HEK293 (cell line): ENCODE measurements around the gene WBP1.

ENCODE experiments used
- CTCF ChIA-PET: fragments of 350-600 bp; formaldehyde crosslinking; extraction: SDS; loops from one replicate; lab custom pipeline; 2021; ENCODE audit warnings: antibody characterized with exemption; lab: Yijun Ruan, JAX
- POLR2A ChIA-PET: fragments of 300-600 bp; formaldehyde crosslinking; extraction: SDS; loops from one replicate; lab custom pipeline; 2020; ENCODE audit warnings: antibody characterized with exemption, inconsistent platforms; lab: Yijun Ruan, JAX
- H3K27ac ChIP-seq: fragments of 200-500 bp; sonication (Bioruptor generic); 2 replicates; pipeline ENCODE4 v1.5.1; 2014; ENCODE audit warnings: low read depth, low read length, control low read depth, inconsistent platforms; ENCODE audit errors: extremely low read depth
- H3K36me3 ChIP-seq, 2 experiments: fragments of 200-500 bp in 1 of 2; sonication (Bioruptor generic) in 1 of 2; 1 replicate in 1 of 2; 2 replicates in 1 of 2; pipeline ENCODE4 v1.5.1; 2014 to 2017; ENCODE audit warnings: inconsistent platforms in 2 of 2, low read length in 2 of 2; ENCODE audit not compliant: control insufficient read depth in 2 of 2, insufficient read depth in 1 of 2
- H3K4me1 ChIP-seq: fragments of 200-500 bp; sonication (Bioruptor generic); 2 replicates; pipeline ENCODE4 v1.5.1; 2014; ENCODE audit warnings: mild to moderate bottlenecking, low read length, inconsistent platforms; ENCODE audit not compliant: control insufficient read depth, insufficient read depth
- H3K4me3 ChIP-seq: 2 replicates; pipeline ENCODE4 v1.5.1; 2011; ENCODE audit warnings: low read depth, mild to moderate bottlenecking, control low read depth, low read length, moderate library complexity
- H3K9me3 ChIP-seq: fragments of 200-500 bp; sonication (Bioruptor generic); 2 replicates; pipeline ENCODE4 v1.5.1; 2014; ENCODE audit warnings: low read depth, low read length, inconsistent platforms; ENCODE audit not compliant: control insufficient read depth, insufficient read depth
- BCL11A ChIP-seq: fragments of 450-650 bp; formaldehyde crosslinking; IDR thresholded peaks from 2 replicates; pipeline ENCODE4 v1.5.1; 2016; ENCODE audit warnings: low read depth, missing biosample characterization, missing genetic modification characterization
- GLIS1 ChIP-seq: fragments of 450-650 bp; formaldehyde crosslinking; IDR thresholded peaks from 2 replicates; pipeline ENCODE4 v1.5.1; 2016; ENCODE audit warnings: missing biosample characterization, missing genetic modification characterization
- GLIS2 ChIP-seq: fragments of 450-650 bp; formaldehyde crosslinking; IDR thresholded peaks from 2 replicates; pipeline ENCODE4 v1.5.1; 2016; ENCODE audit warnings: missing biosample characterization, missing genetic modification characterization
- KLF16 ChIP-seq: fragments of 450-650 bp; formaldehyde crosslinking; IDR thresholded peaks from 2 replicates; pipeline ENCODE4 v1.5.1; 2017; ENCODE audit warnings: missing biosample characterization, missing genetic modification characterization
- KLF17 ChIP-seq: fragments of 450-650 bp; formaldehyde crosslinking; IDR thresholded peaks from 2 replicates; pipeline ENCODE4 v1.5.1; 2016; ENCODE audit warnings: missing biosample characterization, missing genetic modification characterization
- KLF7 ChIP-seq: fragments of 450-650 bp; formaldehyde crosslinking; IDR thresholded peaks from 2 replicates; pipeline ENCODE4 v1.5.1; 2016; ENCODE audit warnings: missing biosample characterization, missing genetic modification characterization, borderline replicate concordance
- KLF8 ChIP-seq: fragments of 450-650 bp; formaldehyde crosslinking; IDR thresholded peaks from 2 replicates; pipeline ENCODE4 v1.5.1; 2016; ENCODE audit warnings: missing biosample characterization, missing genetic modification characterization
- MYNN ChIP-seq: fragments of 450-650 bp; formaldehyde crosslinking; IDR thresholded peaks from 2 replicates; pipeline ENCODE4 v1.5.1; 2016; ENCODE audit warnings: missing biosample characterization, missing genetic modification characterization, borderline replicate concordance
- ZBTB20 ChIP-seq: fragments of 450-650 bp; formaldehyde crosslinking; IDR thresholded peaks from 2 replicates; pipeline ENCODE4 v1.5.1; 2016; ENCODE audit warnings: missing biosample characterization, missing genetic modification characterization
- ZBTB48 ChIP-seq: fragments of 450-650 bp; formaldehyde crosslinking; IDR thresholded peaks from 2 replicates; pipeline ENCODE4 v1.5.1; 2016; ENCODE audit warnings: missing biosample characterization, missing genetic modification characterization
- ZEB2 ChIP-seq: fragments of 450-650 bp; formaldehyde crosslinking; IDR thresholded peaks from 2 replicates; pipeline ENCODE4 v1.5.1; 2016; ENCODE audit warnings: missing biosample characterization, missing genetic modification characterization
- ZFHX2 ChIP-seq: fragments of 450-650 bp; formaldehyde crosslinking; conservative IDR thresholded peaks from 2 replicates; pipeline ENCODE4 v1.5.1; 2016; ENCODE audit warnings: missing biosample characterization, missing genetic modification characterization
- ZIC2 ChIP-seq: fragments of 450-650 bp; formaldehyde crosslinking; IDR thresholded peaks from 2 replicates; pipeline ENCODE4 v1.5.1; 2016; ENCODE audit warnings: missing biosample characterization, missing genetic modification characterization
- ZNF114 ChIP-seq: fragments of 450-650 bp; formaldehyde crosslinking; IDR thresholded peaks from 2 replicates; pipeline ENCODE4 v1.5.0; 2017; ENCODE audit warnings: missing biosample characterization, missing genetic modification characterization
- ZNF18 ChIP-seq: fragments of 450-650 bp; formaldehyde crosslinking; IDR thresholded peaks from 2 replicates; pipeline ENCODE4 v1.5.1; 2016; ENCODE audit warnings: missing biosample characterization, missing genetic modification characterization
- ZNF404 ChIP-seq: fragments of 450-650 bp; formaldehyde crosslinking; IDR thresholded peaks from 2 replicates; pipeline ENCODE4 v1.5.1; 2017; ENCODE audit warnings: missing biosample characterization, missing genetic modification characterization
- ZNF501 ChIP-seq: fragments of 450-650 bp; formaldehyde crosslinking; IDR thresholded peaks from 2 replicates; pipeline ENCODE4 v1.5.1; 2016; ENCODE audit warnings: missing biosample characterization, missing genetic modification characterization
- ZNF555 ChIP-seq: fragments of 450-650 bp; formaldehyde crosslinking; conservative IDR thresholded peaks from 2 replicates; pipeline ENCODE4 v1.5.1; 2017; ENCODE audit warnings: missing biosample characterization, mild to moderate bottlenecking, missing genetic modification characterization, inconsistent platforms
- ZNF658 ChIP-seq: fragments of 450-650 bp; formaldehyde crosslinking; IDR thresholded peaks from 2 replicates; pipeline ENCODE4; 2016; ENCODE audit warnings: missing biosample characterization, missing genetic modification characterization
- ZNF660 ChIP-seq: fragments of 450-650 bp; IDR thresholded peaks from 2 replicates; pipeline ENCODE4 v1.5.1; 2018; ENCODE audit warnings: missing biosample characterization, mild to moderate bottlenecking, missing genetic modification characterization
- ZNF664 ChIP-seq: fragments of 450-650 bp; formaldehyde crosslinking; IDR thresholded peaks from 2 replicates; pipeline ENCODE4 v1.5.1; 2016; ENCODE audit warnings: missing biosample characterization, missing genetic modification characterization
- ZNF768 ChIP-seq: fragments of 450-650 bp; formaldehyde crosslinking; IDR thresholded peaks from 2 replicates; pipeline ENCODE4 v1.5.1; 2018; ENCODE audit warnings: missing biosample characterization, mild to moderate bottlenecking, missing genetic modification characterization
- ZNF785 ChIP-seq: fragments of 450-650 bp; formaldehyde crosslinking; IDR thresholded peaks from 2 replicates; pipeline ENCODE4 v1.5.1; 2016; ENCODE audit warnings: missing biosample characterization, missing genetic modification characterization
- ZNF792 ChIP-seq: fragments of 450-650 bp; formaldehyde crosslinking; IDR thresholded peaks from 2 replicates; pipeline ENCODE4 v1.5.1; 2016; ENCODE audit warnings: missing biosample characterization, missing genetic modification characterization
- ZNF830 ChIP-seq: fragments of 450-650 bp; IDR thresholded peaks from 2 replicates; pipeline ENCODE4 v1.5.0; 2018; ENCODE audit warnings: missing biosample characterization, missing genetic modification characterization, low read depth, mild to moderate bottlenecking, moderate library complexity
- TF ChIP-seq, protein P1 (sequence below): IDR thresholded peaks from 2 replicates; pipeline ENCODE4 v1.6.1; 2011; ENCODE audit warnings: mild to moderate bottlenecking, low read depth, low read length, borderline replicate concordance
- TF ChIP-seq, protein P2 (sequence below): fragments of 450-650 bp; formaldehyde crosslinking; IDR thresholded peaks from 2 replicates; pipeline ENCODE4 v1.5.1; 2016; ENCODE audit warnings: missing biosample characterization, missing genetic modification characterization
- TF ChIP-seq, protein P3 (sequence below): fragments of 450-650 bp; formaldehyde crosslinking; IDR thresholded peaks from 2 replicates; pipeline ENCODE4 v1.5.1; 2016; ENCODE audit warnings: missing biosample characterization, missing genetic modification characterization
- TF ChIP-seq, protein P4 (sequence below): fragments of 450-650 bp; formaldehyde crosslinking; optimal IDR thresholded peaks from 2 replicates; pipeline ENCODE3; 2016; ENCODE audit warnings: missing biosample characterization, mild to moderate bottlenecking, missing genetic modification characterization

The WBP1 gene

DNA sequence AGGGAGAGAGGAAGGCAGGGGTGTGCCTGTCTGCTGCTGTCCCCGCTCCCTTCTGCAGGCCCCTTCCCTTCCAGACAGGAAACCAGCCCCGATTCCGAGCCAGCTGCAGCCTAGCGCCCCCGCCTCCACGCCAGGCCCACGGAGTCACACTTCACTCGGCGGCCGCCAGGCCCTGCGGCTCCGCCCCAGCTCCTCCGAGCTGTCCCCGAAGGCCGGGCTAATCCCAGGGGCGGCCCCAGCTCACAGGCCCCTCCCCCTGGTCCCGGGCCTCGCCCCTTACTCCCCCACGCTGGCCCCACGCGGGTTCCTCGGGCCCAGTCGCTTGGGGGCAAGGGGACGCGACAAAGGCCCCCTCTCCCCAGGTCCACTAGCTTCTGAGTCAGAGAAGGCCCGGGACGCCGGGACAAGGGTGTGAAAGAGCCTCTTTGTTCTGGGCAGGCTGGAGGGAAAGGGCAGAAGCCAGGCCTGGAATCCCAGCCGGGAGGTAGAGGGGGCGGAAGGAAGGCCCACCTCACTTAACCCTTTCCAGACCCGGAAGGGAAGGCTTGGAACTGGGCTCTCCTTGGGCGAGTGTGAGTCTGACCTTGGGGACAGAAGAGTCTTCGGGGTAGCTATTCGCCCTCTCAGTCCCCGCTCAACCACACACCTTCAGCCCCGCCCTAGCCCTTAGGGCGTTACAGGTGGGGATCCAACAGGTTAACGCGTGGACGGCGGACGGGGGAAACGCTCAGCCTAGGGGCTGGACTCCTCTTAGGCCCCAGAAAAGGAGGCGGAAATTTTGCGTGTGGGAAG lies 17.7 kb upstream of the WBP1 start:
- Histone ChIP-seq H3K9me3 (no peaks in the 10 kb centered on the region), H3K36me3 (peaks cover 0 to 35% of the 10 kb centered on the region in 2 experiments; a peak in 1 of 3 replicates), H3K4me1 (peaks cover 7% of the 10 kb centered on the region), H3K4me3 (peak overlapping the region; percentile 56), H3K27ac (peak overlapping the region; percentile 68)
- CTCF ChIA-PET, result interaction anchor here (0.6 to 2.5 kb wide), 6 partner anchors 10 to 145 kb away, joined by 3 to 6 read pairs (median 4); no protein-coding TSS in a partner anchor
- POLR2A ChIA-PET, result interaction anchor here (0.6 to 2.4 kb wide), 22 partner anchors 9 to 433 kb away, joined by 3 to 40 read pairs (median 4); partner anchors contain the start of genes AUP1, C2orf81, CCDC142 and DCTN1
- TF ChIP-seq KLF7 (tag by site-specific recombination), result peak; percentile 74; the same call in 1 of the 2 replicates
- TF ChIP-seq ZIC2 (tag by site-specific recombination), result peak; percentile 30; the same call in 1 of the 2 replicates
- peak; percentile 78 for TF ChIP-seq ZNF501 (tag by site-specific recombination)
- TF ChIP-seq ZNF768 (tag by site-specific recombination), result no peak
- TF ChIP-seq GLIS1 (tag by site-specific recombination), result peak; percentile 88
- peak; percentile 100 for TF ChIP-seq GLIS2 (tag by site-specific recombination)
- TF ChIP-seq KLF16 (tag by site-specific recombination), result peak; percentile 91
- TF ChIP-seq ZBTB48 (tag by site-specific recombination), result peak; percentile 61
- TF ChIP-seq ZNF555 (tag by site-specific recombination), result no peak
- TF ChIP-seq ZNF792 (tag by site-specific recombination), result no peak
- no peak for TF ChIP-seq ZNF664
- no peak; the same call in 1 of the 2 replicates for TF ChIP-seq ZNF785 (tag by site-specific recombination)
- TF ChIP-seq ZBTB20 (tag by site-specific recombination), result peak; percentile 84
- TF ChIP-seq, protein P1, sequence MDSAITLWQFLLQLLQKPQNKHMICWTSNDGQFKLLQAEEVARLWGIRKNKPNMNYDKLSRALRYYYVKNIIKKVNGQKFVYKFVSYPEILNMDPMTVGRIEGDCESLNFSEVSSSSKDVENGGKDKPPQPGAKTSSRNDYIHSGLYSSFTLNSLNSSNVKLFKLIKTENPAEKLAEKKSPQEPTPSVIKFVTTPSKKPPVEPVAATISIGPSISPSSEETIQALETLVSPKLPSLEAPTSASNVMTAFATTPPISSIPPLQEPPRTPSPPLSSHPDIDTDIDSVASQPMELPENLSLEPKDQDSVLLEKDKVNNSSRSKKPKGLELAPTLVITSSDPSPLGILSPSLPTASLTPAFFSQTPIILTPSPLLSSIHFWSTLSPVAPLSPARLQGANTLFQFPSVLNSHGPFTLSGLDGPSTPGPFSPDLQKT, result peak; percentile 38; the same call in 1 of the 2 replicates
- TF ChIP-seq ZNF114 (tag by site-specific recombination), result no peak
- TF ChIP-seq KLF17 (tag by site-specific recombination), result peak; percentile 37; the same call in 1 of the 2 replicates
- 0 out of 2 replicates have a peak, but pooled peaks have one; percentile 8 for TF ChIP-seq MYNN (tag by site-specific recombination)
- TF ChIP-seq KLF8 (tag by site-specific recombination), result peak; percentile 80
- TF ChIP-seq, protein P2, sequence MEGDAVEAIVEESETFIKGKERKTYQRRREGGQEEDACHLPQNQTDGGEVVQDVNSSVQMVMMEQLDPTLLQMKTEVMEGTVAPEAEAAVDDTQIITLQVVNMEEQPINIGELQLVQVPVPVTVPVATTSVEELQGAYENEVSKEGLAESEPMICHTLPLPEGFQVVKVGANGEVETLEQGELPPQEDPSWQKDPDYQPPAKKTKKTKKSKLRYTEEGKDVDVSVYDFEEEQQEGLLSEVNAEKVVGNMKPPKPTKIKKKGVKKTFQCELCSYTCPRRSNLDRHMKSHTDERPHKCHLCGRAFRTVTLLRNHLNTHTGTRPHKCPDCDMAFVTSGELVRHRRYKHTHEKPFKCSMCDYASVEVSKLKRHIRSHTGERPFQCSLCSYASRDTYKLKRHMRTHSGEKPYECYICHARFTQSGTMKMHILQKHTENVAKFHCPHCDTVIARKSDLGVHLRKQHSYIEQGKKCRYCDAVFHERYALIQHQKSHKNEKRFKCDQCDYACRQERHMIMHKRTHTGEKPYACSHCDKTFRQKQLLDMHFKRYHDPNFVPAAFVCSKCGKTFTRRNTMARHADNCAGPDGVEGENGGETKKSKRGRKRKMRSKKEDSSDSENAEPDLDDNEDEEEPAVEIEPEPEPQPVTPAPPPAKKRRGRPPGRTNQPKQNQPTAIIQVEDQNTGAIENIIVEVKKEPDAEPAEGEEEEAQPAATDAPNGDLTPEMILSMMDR, result peak; percentile 92
- TF ChIP-seq, protein P3, sequence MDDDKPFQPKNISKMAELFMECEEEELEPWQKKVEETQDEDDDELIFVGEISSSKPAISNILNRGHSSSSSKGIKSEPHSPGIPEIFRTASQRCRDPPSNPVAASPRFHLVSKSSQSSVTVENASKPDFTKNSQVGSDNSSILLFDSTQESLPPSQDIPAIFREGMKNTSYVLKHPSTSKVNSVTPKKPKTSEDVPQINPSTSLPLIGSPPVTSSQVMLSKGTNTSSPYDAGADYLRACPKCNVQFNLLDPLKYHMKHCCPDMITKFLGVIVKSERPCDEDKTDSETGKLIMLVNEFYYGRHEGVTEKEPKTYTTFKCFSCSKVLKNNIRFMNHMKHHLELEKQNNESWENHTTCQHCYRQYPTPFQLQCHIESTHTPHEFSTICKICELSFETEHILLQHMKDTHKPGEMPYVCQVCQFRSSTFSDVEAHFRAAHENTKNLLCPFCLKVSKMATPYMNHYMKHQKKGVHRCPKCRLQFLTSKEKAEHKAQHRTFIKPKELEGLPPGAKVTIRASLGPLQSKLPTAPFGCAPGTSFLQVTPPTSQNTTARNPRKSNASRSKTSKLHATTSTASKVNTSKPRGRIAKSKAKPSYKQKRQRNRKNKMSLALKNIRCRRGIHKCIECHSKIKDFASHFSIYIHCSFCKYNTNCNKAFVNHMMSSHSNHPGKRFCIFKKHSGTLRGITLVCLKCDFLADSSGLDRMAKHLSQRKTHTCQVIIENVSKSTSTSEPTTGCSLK, result no peak
- TF ChIP-seq BCL11A (tag by site-specific recombination), result peak; percentile 36; the same call in 1 of the 2 replicates
- TF ChIP-seq ZNF830 (tag by site-specific recombination), result no peak
- peak; percentile 45 for TF ChIP-seq ZNF18
- no peak for TF ChIP-seq ZNF404
- TF ChIP-seq ZNF660, result 0 out of 2 replicates have a peak, but pooled peaks have one; percentile 39
- TF ChIP-seq, protein P4, sequence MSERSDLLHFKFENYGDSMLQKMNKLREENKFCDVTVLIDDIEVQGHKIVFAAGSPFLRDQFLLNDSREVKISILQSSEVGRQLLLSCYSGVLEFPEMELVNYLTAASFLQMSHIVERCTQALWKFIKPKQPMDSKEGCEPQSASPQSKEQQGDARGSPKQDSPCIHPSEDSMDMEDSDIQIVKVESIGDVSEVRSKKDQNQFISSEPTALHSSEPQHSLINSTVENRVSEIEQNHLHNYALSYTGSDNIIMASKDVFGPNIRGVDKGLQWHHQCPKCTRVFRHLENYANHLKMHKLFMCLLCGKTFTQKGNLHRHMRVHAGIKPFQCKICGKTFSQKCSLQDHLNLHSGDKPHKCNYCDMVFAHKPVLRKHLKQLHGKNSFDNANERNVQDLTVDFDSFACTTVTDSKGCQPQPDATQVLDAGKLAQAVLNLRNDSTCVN, result peak; percentile 35
- TF ChIP-seq ZFHX2, result peak; percentile 85
- peak; percentile 76 for TF ChIP-seq ZEB2 (tag by site-specific recombination)
- TF ChIP-seq ZNF658 (tag by site-specific recombination), result no peak
